Cortex of kidney (tissue), 1 donor: ENCODE results near the gene NBAS.
"Not testable (repeated sequence)": the region's sequence is repeated elsewhere in the genome, so short reads cannot be mapped to it uniquely, and the experiment has no call there.

Experiments used
- DNase-seq: peaks from one replicate; lab custom pipeline; 2025; lab: John Stamatoyannopoulos, UW

NBAS gene

GRCh38 chr2:15412309-15412708 is 148.8 kb downstream of the NBAS start:
- no peak for DNase-seq

- no peak for DNase-seq
Measured at GRCh38 chr2:15410884-15411283, 150.2 kb downstream of the NBAS start.

GRCh38 chr2:15408759-15409158 is 152.4 kb downstream of the NBAS start:
- DNase-seq: no peak

- no peak for DNase-seq
Measured at GRCh38 chr2:15407666-15408065, 153.5 kb downstream of the NBAS start.

- not testable (repeated sequence) for DNase-seq
Measured at GRCh38 chr2:15404511-15404910, 156.6 kb downstream of the NBAS start.

- no peak for DNase-seq
Measured at GRCh38 chr2:15400240-15400826, 160.8 kb downstream of the NBAS start.

GRCh38 chr2:15399241-15399640 is 161.9 kb downstream of the NBAS start:
- no peak for DNase-seq

- no peak for DNase-seq
Measured at GRCh38 chr2:15391751-15392150, 169.4 kb downstream of the NBAS start.

- DNase-seq: no peak
Measured at GRCh38 chr2:15389895-15390294, 171.2 kb downstream of the NBAS start.

- no peak for DNase-seq
Measured at GRCh38 chr2:15389326-15389700, 171.8 kb downstream of the NBAS start.

GRCh38 chr2:15388406-15389325 is 172.5 kb downstream of the NBAS start:
- no peak for DNase-seq

GRCh38 chr2:15385184-15385583 is 175.9 kb downstream of the NBAS start:
- no peak for DNase-seq

GRCh38 chr2:15383695-15384350 is 177.3 kb downstream of the NBAS start:
- no peak for DNase-seq

- DNase-seq: no peak
Measured at GRCh38 chr2:15378148-15378908, 182.8 kb downstream of the NBAS start.

GRCh38 chr2:15377202-15377601 is 183.9 kb downstream of the NBAS start:
- no peak for DNase-seq

- DNase-seq: no peak
Measured at GRCh38 chr2:15372019-15372418, 189.1 kb downstream of the NBAS start.

- no peak for DNase-seq
Measured at GRCh38 chr2:15369129-15369528, 192.0 kb downstream of the NBAS start.

- DNase-seq: no peak
Measured at GRCh38 chr2:15367715-15368114, 193.4 kb downstream of the NBAS start.

- DNase-seq: no peak
Measured at GRCh38 chr2:15367205-15367604, 193.9 kb downstream of the NBAS start.

- no peak for DNase-seq
Measured at GRCh38 chr2:15365411-15365810, 195.7 kb downstream of the NBAS start.

- DNase-seq: no peak
Measured at GRCh38 chr2:15364561-15364960, 196.6 kb downstream of the NBAS start.

- DNase-seq: no peak
Measured at GRCh38 chr2:15363734-15364133, 197.4 kb downstream of the NBAS start.
